AML-193 (cell line): Measurements from ENCODE around the gene YDJC.
"Not testable (repeated sequence)": the region's sequence is repeated elsewhere in the genome, so short reads cannot be mapped to it uniquely, and the experiment has no call there.

Source experiments
- DNase-seq, 2 experiments: peaks; one replicate each; lab custom pipeline; 2025; lab: John Stamatoyannopoulos, UW

The YDJC gene

GRCh38 chr22:21606775-21607174 lies 23.0 kb downstream of the YDJC start:
- no peak for DNase-seq

DNA sequence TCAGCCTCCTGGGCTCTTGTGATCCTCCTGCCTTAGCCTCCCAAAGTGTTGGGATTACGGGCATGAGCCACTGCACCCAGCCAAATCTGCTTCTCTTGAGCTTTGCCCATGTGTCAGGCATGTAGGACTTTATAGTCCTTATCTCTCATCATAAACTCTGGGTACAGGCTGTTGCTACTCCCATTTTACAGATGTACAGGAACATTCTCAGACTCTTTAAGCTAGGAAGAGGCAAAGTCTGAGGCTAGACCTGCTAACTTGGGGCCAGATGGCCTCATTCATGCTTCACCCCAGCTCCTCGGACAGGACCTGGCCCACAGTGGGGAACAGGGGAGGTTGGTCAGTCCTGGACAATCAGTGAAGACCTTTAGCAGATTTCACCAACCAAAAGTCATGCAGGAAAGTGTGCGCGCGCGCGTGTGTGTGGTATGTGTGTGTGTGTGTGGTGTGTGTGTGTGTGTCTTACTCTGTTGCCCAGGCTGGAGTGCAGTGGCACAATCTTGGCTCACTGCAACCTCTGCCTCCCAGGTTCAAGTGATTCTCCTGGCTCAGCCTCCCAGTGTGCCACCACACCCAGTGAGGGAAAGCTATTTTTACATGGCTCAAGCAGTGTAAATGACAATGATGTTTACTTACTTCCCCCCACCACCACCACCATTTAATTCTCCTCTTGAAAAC lies 23.8 kb downstream of the YDJC start:
- no peak for DNase-seq

- no peak for DNase-seq
Observed at GRCh38 chr22:21603973-21604372, 25.8 kb downstream of the YDJC start.

DNA sequence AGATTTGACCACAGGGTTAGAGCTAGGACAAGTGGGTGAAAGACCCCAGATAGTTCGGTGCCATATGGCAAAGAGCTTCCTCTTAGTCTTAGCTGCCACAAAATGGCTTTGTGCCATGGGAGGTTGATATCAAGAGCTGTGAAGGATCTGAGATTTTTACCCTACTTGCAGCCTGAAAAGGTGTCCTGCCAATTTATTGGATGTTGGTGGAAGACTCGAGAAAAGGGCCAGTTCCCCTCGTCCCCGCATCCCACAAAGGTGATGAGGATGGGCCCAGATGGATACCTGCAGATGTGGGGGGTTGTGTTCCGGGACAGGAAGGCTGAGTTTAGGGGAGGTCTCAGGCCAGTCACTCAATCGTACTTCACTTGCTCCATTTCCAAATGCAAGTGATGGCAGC lies 27.2 kb downstream of the YDJC start:
- DNase-seq, result no peak

DNA sequence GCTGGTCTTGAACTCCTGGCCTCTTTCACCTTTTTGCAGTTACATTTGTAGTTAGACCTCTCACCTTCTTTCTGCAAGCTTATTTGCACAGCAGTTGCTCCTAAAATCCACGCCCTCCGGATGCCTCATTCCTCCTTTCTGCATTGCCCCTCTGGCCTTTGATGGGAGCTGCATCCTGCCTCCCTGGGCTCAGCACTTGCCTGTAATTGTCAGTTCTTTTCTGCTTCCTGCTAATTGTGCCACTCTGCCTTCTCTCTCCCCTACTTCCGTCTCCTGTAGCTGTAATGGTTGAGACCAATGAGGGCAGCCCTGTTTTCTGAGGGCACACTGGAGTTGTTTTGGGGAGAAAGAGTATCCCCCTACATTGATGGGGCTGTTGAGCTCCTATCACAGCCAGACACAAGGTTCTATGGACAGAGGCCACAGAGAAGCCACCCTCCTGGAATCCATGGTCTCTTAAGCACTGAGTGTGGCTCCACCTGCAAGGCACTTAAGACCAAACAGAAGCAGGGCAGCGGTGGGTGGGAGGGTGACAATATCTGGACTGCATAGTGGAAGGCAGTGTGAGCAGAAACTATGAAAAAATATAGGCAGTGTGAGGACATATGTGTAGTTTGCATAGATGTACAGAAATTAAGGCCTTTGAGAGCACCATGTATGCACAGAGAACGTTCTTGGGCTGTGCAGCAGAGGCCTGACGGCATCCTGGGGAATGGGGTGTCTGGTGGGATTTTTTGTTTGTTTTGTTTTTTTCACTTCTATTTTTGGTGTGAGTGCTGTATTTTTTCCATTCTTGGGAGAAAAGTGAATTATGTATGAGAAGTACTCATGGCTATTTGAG lies 30.5 kb downstream of the YDJC start:
- DNase-seq, result no peak

DNA sequence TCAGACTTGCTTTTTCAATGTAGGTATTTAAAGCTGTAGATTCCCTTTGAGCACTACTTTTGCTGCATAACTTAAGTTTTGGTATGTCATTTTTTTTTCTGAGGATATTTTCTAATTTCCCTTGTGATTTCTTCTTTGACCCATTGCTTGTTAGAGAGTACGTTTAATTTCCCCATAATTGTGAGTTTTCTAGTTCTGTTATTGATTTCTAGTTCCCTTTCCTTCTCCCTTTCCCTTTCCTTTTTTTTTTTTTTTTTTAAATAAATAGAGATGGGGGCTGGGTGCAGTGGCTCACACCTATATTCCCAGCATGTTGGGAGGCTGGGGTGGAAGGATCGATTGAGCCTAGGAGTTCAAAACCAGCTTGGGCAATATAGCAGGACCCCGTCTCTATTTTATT lies 31.5 kb downstream of the YDJC start:
- no peak for DNase-seq

DNA sequence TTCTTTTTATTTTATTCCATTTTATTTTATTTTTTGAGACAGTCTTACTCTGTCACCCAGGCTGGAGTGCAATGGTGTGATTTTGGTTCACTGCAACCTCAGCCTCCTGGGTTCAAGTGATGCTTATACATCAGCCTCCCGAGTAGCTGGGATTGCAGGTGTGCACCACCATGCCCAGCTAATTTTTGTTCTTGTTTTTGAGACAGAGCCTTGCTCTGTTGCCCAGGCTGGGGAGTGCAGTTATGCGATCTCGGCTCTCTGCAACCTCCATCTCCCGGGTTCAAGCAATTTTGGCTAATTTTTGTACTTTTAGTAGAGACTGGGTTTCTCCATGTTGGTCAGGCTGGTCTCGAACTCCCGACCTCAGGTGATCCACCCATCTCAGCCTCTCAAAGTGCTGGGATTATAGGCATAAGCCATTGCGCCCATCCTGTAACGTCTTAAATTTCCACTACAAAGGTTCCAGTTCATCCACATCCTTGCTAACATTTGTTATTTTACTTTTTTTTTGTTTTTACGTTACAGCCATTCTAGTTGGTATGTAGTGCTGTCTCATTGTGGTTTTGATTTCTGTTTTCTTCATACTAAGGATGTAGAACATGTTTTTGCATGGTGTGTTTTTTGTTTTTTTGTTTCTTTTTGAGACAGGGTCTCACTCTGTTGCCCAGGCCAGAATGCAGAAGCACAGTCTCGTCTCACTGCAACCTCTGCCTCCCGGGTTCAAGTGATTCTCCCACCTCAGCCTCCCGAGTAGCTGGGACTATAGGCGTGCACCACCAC lies 33.3 kb downstream of the YDJC start:
- DNase-seq, result not testable (repeated sequence)

DNA sequence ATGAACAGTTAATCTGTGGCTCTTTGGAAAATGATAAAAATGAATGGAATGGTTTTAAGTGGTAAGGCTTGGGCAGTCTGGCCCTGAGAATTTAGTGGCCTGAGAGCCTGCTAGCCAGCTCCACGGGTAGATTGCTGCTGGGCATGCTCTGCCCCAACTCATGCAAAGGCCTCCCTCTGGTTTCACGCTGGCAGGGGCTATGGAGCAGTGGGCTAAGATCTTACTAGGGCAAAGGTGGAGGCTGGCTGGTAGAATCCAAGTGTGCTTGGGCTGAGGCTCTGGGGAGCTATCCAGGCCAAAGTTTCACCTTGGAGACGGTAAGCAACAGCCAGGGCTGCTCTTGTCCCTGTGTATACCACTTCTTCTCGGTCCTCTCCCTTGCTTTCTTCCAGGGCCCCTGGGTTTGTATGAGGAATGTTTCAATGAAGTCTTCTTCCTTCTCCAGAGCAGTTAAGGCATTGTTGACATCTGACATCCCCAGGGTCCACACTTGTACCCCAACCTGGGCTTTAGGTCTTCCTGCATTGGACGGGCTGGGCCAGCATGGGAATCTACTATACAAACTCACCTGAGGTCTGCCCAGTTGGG lies 34.9 kb downstream of the YDJC start:
- DNase-seq, result no peak

GRCh38 chr22:21593406-21594232 lies 36.2 kb downstream of the YDJC start:
- DNase-seq, result no peak

- DNase-seq, result no peak
Observed at GRCh38 chr22:21592422-21592821, 37.4 kb downstream of the YDJC start.

DNA sequence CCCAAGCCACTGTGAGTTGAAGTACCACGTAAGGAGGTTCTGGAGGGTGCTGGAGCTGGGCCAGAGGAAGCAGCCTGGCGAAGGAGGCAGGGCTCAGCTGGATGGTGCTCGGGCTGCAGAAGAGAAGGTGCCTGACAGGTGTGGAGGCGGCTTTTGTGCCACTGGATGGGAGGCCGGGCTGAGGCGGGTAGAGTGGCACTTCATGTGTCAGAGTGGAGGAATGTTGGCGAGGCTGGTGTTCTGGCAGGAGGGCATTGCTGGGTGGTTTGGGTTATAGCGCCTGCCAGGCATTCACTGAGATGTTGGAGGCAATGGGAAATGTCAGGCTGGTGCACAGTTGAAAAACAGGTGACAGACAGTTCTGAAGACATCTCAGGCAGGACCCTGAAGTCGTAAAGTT lies 38.1 kb downstream of the YDJC start:
- DNase-seq, result no peak

- no peak for DNase-seq
Observed at GRCh38 chr22:21590809-21591641, 38.8 kb downstream of the YDJC start.

DNA sequence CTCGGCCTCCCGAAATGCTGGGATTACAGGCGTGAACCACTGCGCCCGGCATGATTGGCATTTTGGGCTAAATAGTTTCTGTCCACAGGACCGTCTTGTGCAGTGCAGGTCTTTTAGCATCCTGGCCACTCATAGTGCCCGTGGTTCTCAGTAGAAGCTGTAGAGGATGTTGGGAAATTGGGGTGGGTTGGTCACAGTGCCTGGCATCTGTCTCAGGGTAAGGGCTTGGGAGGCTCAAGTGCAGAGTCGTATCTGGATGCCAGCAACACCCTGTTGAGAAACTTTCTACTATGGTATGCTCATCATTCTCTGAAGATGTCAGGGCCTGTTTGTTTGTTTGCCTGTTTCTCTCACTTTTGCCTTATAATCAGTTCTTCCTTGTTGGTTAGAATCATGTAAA lies 40.4 kb downstream of the YDJC start:
- DNase-seq, result peak in 1 of 2 experiments; percentile 11

- DNase-seq, result no peak
Observed at GRCh38 chr22:21587803-21588611, 41.8 kb downstream of the YDJC start.

GRCh38 chr22:21585389-21585788 lies 44.4 kb downstream of the YDJC start:
- no peak for DNase-seq

GRCh38 chr22:21582801-21583740 lies 46.8 kb downstream of the YDJC start:
- DNase-seq, result no peak

DNA sequence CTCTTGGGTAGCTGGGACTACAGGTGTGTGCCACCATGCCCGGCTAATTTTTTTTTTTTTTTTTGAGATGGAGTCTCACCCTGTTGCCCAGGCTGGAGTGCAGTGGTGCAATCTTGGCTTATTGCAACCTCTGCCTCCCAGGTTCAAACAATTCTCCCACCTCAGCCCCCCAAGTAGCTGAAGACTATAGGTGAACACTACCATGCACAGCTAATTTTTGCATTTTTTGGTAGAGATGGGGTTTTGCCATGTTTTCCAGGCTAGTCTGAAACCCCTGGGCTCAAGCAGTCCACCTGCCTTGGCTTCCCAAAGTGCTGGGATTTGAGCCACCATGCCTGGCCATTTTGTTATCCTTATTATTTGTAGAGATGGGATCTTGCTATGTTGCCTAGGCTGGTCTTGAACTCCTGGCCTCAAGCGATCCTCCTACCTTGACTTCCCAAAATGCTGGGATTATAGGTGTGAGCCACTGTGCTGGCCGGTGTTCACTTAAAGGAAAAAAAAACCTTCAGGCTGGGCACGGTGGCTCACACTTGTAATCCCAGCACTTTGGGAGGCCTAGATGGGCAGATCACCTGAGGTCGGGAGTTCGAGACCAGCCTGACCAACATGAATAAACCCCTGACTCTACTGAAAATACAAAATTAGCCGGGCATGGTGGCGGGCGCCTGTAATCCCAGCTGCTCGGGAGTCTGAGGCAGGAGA lies 48.7 kb downstream of the YDJC start:
- not testable (repeated sequence) for DNase-seq

- not testable (repeated sequence) for DNase-seq
Observed at GRCh38 chr22:21580623-21581007, 49.2 kb downstream of the YDJC start.
